Right lobe of liver (tissue), 6 donors: ENCODE data around the gene CWC15. TPM values are rescaled to one million over a fixed set of nuclear protein-coding genes. Genes with fewer than 3 reads are reported as not detected.

Experiments
- ATAC-seq, 4 donors: fragments of 200-7000 bp; cut with Tn5 transposase; one replicate each; pipeline ENCODE4 v1.9.1; 2020; ENCODE audit warnings: mild to moderate bottlenecking in 4 of 4, moderate library complexity in 4 of 4
- DNase-seq, 3 donors: peaks; one replicate each; pipeline ENCODE4 v3.0.0-alpha.2; 2020
- H3K27ac ChIP-seq, 3 donors: fragments of 200-600 bp; one replicate each; pipeline ENCODE4 v1.8.0; 2022
- H3K27me3 ChIP-seq, 2 donors: fragments of 200-600 bp; one replicate each; pipeline ENCODE4 v1.8.0; 2022
- H3K36me3 ChIP-seq, 4 donors: fragments of 200-600 bp; sonication (generic) in 1 of 4; one replicate each; pipeline versions ENCODE4 v1.5.1 to v1.8.0; 2017 to 2022; ENCODE audit warnings: control low read depth in 1 of 4
- H3K4me1 ChIP-seq, 4 donors: fragments of 200-600 bp; sonication (generic) in 1 of 4; one replicate each; pipeline versions ENCODE4 v1.5.1 to v1.8.0; 2017 to 2022; ENCODE audit warnings: control low read depth in 1 of 4
- H3K4me3 ChIP-seq, 3 donors: fragments of 200-600 bp; one replicate each; pipeline ENCODE4 v1.8.0; 2022
- H3K9me3 ChIP-seq, 4 donors: fragments of 200-600 bp; sonication (generic) in 1 of 4; one replicate each; pipeline versions ENCODE4 v1.5.1 to v1.8.0; 2017 to 2022; ENCODE audit warnings: control low read depth in 1 of 4
- POLR2A ChIP-seq: fragments of 450-650 bp; IDR thresholded peaks from one replicate; pipeline ENCODE4 v1.6.1; 2017; ENCODE audit warnings: antibody characterized with exemption, mild to moderate bottlenecking
- whole genome bisulfite sequencing: methylation state at CpG from one replicate; pipeline ENCODE4 v1.1.6; 2018; ENCODE audit warnings: low coverage, low lambda C conversion rate; ENCODE audit not compliant: insufficient coverage; ENCODE audit errors: missing lambda C conversion rate; 5-methylcytosine and 5-hydroxymethylcytosine counted together
- intact Hi-C, 2 donors: fragments of 100-400 bp; cut with DNase I; formaldehyde crosslinking; loops; one replicate each; pipeline versions ENCODE4 v1.11.2 to v1.14.1; 2022
- total RNA-seq, 6 experiments: library from RNA; depleted of rRNA in 2 of 6; stranded (reverse); fragments of >200 nt in 2 of 6; fragmentation: NEBNext Ultra II Directional in 3 of 6; extraction: Animal tissue kit (Norgen Biotek cat#: 25700) in 3 of 6; gene quantifications; one replicate each; pipeline versions ENCODE4 v1.1.0 to v1.2.4, GENCODE V29; 2016 to 2023
- TF ChIP-seq, protein P1 (sequence below), 4 donors: fragments of 200-600 bp in 3 of 4; fragments of 450-650 bp in 1 of 4; IDR thresholded peaks; one replicate each; pipeline versions ENCODE4 v1.5.1 to v1.8.0; 2016 to 2022; ENCODE audit warnings: antibody characterized with exemption in 4 of 4, mild to moderate bottlenecking in 2 of 4
- donor health status: DM: no; HTN: yes; CAD: no.
- donor health status: DM: no; HTN: no; CAD: no.
- donor health status: DM: no; HTN: no; CAD: no.
- donor health status: DM: no; HTN: yes; CAD: no.
- donor health status: DM: no; HTN: yes; CAD: no.

The CWC15 gene
- total RNA-seq, 6 experiments from 2014 or later, result 23.5 to 31.0 (median 26.7) TPM

DNA sequence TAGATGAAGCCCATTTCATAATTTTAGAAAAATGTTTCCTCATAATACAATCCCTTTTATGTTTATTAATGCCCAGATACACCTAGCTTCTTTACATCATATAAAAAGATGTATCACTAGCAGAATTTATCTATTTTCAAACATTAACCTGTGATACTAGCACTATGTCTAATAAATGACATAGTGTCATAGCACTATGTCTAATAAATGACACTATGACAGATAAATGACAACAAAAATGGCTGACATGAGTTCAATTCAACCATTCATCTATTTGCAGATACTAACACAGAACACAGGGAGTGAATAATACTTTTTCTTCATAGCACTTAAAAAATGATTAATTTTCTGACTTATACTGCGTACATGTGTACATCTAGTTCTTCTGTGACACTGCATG is 32.3 kb upstream of the CWC15 start:
- Histone ChIP-seq H3K36me3 (no peaks in the 10 kb centered on the region), H3K4me3 (no peak overlapping the region), H3K27ac (no peak overlapping the region), H3K4me1 (no peaks in the 10 kb centered on the region), H3K27me3 (no peaks in the 10 kb centered on the region), H3K9me3 (no peaks in the 10 kb centered on the region)
- no peak for ATAC-seq
- no peak for DNase-seq
- TF ChIP-seq POLR2A, result no peak
- TF ChIP-seq, protein P1, sequence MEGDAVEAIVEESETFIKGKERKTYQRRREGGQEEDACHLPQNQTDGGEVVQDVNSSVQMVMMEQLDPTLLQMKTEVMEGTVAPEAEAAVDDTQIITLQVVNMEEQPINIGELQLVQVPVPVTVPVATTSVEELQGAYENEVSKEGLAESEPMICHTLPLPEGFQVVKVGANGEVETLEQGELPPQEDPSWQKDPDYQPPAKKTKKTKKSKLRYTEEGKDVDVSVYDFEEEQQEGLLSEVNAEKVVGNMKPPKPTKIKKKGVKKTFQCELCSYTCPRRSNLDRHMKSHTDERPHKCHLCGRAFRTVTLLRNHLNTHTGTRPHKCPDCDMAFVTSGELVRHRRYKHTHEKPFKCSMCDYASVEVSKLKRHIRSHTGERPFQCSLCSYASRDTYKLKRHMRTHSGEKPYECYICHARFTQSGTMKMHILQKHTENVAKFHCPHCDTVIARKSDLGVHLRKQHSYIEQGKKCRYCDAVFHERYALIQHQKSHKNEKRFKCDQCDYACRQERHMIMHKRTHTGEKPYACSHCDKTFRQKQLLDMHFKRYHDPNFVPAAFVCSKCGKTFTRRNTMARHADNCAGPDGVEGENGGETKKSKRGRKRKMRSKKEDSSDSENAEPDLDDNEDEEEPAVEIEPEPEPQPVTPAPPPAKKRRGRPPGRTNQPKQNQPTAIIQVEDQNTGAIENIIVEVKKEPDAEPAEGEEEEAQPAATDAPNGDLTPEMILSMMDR (IDR thresholded peaks at IDR 0.05), result no peak
- 47% methylated on average over 1 of the region's 1 CpG for WGBS
- intact Hi-C loops, result no loop called here

DNA sequence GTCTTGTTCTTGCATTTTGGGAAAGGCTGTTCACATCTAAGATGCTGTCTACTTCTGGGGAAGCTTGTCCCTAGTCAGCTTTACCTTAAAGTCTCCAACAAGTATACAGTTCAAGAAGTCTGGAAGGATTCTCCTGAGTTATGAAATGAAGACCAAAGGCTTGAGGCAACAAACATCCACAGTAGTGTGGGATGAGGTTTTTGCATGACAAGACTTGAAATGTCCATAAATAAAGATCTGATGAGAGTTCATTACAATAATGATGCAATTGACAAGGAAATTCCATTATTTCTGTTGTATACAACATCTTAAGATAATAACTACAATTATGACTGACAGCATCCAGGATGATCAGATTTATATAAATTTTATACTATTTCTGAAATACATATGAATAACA is 30.4 kb upstream of the CWC15 start:
- TF ChIP-seq POLR2A, result no peak
- TF ChIP-seq, protein P1 (IDR thresholded peaks at IDR 0.05), result no peak
- Histone ChIP-seq H3K36me3 (no peaks in the 10 kb centered on the region), H3K4me3 (no peak overlapping the region), H3K9me3 (no peaks in the 10 kb centered on the region), H3K4me1 (no peaks in the 10 kb centered on the region), H3K27ac (no peak overlapping the region), H3K27me3 (no peaks in the 10 kb centered on the region)
- ATAC-seq (no peak), DNase-seq (no peak)
- intact Hi-C loops, result no loop called here

DNA sequence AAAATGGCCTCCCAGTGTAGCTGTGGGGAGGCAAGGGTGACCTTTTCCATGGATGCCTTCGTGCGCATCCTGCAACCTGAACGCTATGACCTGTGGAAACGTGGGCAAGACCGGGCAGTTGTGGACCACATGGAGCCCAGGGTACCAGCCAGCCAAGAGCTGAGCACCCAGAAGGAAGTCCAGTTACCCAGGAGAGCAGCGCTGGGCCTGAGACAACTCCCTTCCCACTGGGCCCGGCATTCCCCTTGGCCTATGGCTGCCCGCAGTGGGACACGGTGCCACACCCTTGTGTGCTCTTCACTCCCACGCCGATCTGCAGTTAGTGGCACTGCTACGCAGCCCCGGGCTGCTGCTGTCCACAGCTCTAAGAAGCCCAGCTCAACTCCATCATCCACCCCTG is 24.9 kb upstream of the CWC15 start:
- no peaks in the 10 kb centered on the region for H3K36me3 ChIP-seq
- TF ChIP-seq, protein P1 (IDR thresholded peaks at IDR 0.05), result no peak
- TF ChIP-seq POLR2A, result no peak
- 90% methylated on average over 4 of the region's 13 CpGs for WGBS
- H3K27me3 ChIP-seq, result no peaks in the 10 kb centered on the region
- H3K27ac ChIP-seq, result no peak overlapping the region
- DNase-seq (no peak), ATAC-seq (peak in 1 of 4 donors; percentile 22)
- no peak overlapping the region for H3K4me3 ChIP-seq
- H3K4me1 ChIP-seq, result no peaks in the 10 kb centered on the region
- intact Hi-C loops, result no loop called here
- no peaks in the 10 kb centered on the region for H3K9me3 ChIP-seq

DNA sequence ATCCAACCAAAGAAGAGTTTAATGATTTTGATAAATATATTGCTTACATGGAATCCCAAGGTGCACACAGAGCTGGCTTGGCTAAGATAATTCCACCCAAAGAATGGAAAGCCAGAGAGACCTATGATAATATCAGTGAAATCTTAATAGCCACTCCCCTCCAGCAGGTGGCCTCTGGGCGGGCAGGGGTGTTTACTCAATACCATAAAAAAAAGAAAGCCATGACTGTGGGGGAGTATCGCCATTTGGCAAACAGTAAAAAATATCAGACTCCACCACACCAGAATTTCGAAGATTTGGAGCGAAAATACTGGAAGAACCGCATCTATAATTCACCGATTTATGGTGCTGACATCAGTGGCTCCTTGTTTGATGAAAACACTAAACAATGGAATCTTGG is 24.1 kb upstream of the CWC15 start:
- no peak for TF ChIP-seq POLR2A
- TF ChIP-seq, protein P1 (IDR thresholded peaks at IDR 0.05), result no peak
- H3K27me3 ChIP-seq, result no peaks in the 10 kb centered on the region
- WGBS, result 88% methylated on average over 6 of the region's 6 CpGs
- no peaks in the 10 kb centered on the region for H3K4me1 ChIP-seq
- H3K4me3 ChIP-seq, result no peak overlapping the region
- no peaks in the 10 kb centered on the region for H3K36me3 ChIP-seq
- ATAC-seq (no peak), DNase-seq (no peak)
- intact Hi-C loops, result no loop called here
- H3K9me3 ChIP-seq, result no peaks in the 10 kb centered on the region
- no peak overlapping the region for H3K27ac ChIP-seq

DNA sequence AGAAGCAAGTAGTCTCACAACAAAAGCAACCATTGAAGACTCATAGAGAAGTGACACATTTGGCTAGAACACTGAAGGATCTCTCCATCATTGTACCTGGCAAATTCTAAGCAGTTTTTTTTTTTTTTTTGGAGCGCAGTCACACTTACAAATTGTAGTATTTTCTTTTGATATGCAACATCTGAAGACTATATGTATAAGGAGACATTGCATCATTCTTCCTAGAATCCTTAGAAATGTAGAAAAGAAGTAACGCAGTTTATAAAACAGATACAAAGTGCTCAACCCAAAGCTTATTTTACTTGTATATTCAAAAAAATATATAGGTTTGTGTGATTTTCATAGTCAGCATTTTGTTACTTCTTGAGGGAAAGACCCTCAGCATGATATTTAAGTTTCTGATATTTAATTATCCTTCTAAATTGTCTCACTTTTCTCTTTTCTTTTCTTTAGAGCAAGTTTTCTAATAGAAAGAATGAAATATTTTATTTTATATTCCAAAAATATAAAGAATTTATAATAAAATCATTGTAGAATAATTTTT is 20.1 kb upstream of the CWC15 start:
- Histone ChIP-seq H3K4me3 (no peak overlapping the region), H3K4me1 (no peaks in the 10 kb centered on the region), H3K27me3 (no peaks in the 10 kb centered on the region), H3K27ac (no peak overlapping the region), H3K36me3 (no peaks in the 10 kb centered on the region), H3K9me3 (no peaks in the 10 kb centered on the region)
- no peak for TF ChIP-seq POLR2A
- TF ChIP-seq, protein P1 (IDR thresholded peaks at IDR 0.05), result no peak
- intact Hi-C loops, result no loop called here
- DNase-seq (no peak), ATAC-seq (no peak)
- 82% methylated on average over 2 of the region's 2 CpGs for WGBS
